ENCODE results near the gene STK32C.

The STK32C gene

DNA sequence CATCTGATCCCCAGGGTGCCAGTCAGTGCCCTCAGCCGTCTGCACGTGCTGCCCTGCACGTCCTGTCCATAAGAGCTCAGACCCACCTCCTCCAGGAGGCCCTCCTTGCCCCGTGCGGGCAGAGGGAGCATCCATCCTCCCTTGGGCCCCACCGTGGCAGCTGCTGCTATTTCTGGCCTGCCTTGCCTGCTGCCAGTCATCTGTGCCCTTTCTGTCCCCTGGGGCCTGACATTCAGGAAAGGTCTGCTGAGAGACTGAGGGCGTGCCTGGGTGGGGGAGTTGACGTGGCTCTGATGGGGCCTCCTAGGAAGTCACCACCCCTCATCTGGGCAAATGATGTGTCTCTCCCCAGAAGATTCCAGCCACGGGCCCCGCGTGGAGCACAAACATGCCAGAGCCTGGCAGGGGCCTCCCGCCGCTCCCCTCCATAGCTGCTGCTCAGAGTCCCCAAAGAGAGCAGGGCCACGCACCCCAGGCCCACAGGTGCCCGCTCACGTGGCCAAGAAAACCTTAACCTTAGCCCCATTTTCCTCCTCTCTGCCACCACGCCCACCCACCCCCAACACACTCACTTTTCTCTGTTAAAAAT, 99.2 kb downstream of the STK32C start:
- DNase-seq (ENCODE audit: low read depth, low spot score) = no peak
- H3K36me3 ChIP-seq (ENCODE audit: insufficient read depth, insufficient read length, low read length) = no peaks in the 10 kb centered on the region
- H3K4me3 ChIP-seq (ENCODE audit: insufficient read length, low read depth) = no peak overlapping the region
- TF ChIP-seq YY1 (IDR thresholded peaks at IDR 0.05; ENCODE audit: insufficient read depth, insufficient read length) = no peak
- TF ChIP-seq SUZ12 (IDR thresholded peaks at IDR 0.05; ENCODE audit: extremely low read depth, insufficient read depth, insufficient read length) = no peak
- no peak for TF ChIP-seq ZNF274 (IDR thresholded peaks at IDR 0.05; ENCODE audit: low read depth, low read length)
- H3K27me3 ChIP-seq (ENCODE audit: insufficient read depth, insufficient read length) = no peaks in the 10 kb centered on the region
- H3K4me1 ChIP-seq (ENCODE audit: insufficient read depth, insufficient read length) = peaks cover 3% of the 10 kb centered on the region
- H3K9ac ChIP-seq (ENCODE audit: insufficient read length, low read depth) = no peak overlapping the region
- H3K9me3 ChIP-seq (ENCODE audit: insufficient read depth, low read length) = no peaks in the 10 kb centered on the region

DNA sequence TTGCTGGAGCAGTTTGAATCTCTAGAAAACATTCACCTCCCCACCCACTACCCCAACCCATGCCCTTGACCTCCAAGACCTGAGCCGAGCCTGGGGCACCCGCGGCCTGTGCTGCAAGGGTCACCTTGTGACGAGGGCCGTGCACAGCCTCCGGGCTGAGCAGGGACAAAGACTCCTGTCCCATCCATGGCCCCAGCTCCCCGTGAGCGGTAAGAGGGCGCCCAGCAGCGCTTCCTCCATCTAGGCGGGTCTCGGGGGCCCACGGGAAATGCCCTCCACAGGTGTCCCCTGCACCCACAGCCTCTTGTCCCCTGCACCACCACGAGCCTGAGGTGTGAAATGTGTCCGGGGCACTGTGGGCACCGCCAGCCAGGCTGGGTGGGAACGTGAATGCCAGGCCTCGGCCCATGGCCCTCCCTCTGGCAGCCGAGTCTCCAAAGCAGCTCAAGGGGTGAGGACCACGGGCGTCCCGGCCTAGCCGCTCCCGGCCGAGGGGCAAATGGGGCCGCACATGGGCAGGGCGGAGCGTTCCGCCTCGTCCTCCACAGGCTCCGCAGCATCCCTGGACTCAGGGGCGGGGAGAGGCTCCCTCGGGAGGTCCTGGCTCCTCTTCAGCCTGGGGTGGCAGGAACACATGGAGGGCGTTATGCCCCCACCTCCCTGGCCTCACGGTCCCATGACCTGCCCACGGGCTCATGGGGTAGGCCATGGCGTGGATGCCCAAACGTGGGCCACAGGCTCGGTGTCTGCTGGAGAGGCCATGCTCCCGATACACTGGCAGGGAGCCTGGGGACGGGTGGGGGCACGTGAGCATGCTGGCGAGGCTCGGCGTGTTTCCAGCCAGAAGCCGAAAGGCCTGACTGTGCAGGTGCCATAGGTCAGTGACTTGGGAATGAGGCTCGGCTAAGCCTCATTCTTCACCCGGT, 100.0 kb downstream of the STK32C start:
- DNase-seq (ENCODE audit: low read depth, low spot score) = no peak
- Histone ChIP-seq H3K9me3 (ENCODE audit: insufficient read depth, low read length) (no peaks in the 10 kb centered on the region), H3K27me3 (ENCODE audit: insufficient read depth, insufficient read length) (no peaks in the 10 kb centered on the region), H3K4me1 (ENCODE audit: insufficient read depth, insufficient read length) (peaks cover 3% of the 10 kb centered on the region), H3K36me3 (ENCODE audit: insufficient read depth, insufficient read length, low read length) (no peaks in the 10 kb centered on the region), H3K4me3 (ENCODE audit: insufficient read length, low read depth) (no peak overlapping the region), H3K9ac (ENCODE audit: insufficient read length, low read depth) (no peak overlapping the region)
- TF ChIP-seq ZNF274 (IDR thresholded peaks at IDR 0.05; ENCODE audit: low read depth, low read length) = no peak
- TF ChIP-seq SUZ12 (IDR thresholded peaks at IDR 0.05; ENCODE audit: extremely low read depth, insufficient read depth, insufficient read length) = no peak
- TF ChIP-seq YY1 (IDR thresholded peaks at IDR 0.05; ENCODE audit: insufficient read depth, insufficient read length) = no peak

DNA sequence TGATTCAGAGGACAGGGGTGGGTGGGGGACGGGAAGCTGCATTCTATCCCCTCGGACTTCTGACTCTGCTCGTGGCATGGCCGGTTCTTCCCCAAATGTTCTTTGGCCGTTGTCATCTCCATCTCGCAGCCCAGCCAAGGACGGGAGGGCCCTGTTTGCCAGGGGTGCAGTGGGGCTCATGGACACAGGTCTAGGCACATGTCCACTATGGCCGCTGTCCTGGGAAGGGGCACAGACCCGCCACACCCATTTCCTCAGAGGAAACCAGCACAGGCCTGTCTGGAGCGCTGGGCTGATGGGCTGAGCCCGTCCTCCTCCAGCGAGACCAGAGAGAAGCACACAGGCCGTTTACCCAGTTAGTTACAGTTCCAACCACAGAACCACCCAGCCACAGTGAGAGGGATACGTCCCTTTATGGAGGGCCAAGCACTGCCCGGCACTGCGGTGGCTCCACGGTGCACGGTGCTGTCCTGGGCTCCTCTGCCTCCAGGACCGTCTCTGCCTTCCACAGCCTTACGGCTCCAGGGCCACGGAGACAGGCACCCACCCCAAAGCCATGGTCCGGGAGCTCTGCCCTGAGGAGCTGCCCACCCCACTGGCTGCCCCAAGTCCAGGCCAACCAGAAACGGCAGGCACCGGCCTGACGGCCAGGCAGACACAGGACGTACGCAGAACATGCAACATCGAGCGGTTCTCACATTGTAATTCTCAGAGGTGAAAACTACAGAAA, 100.8 kb downstream of the STK32C start:
- Histone ChIP-seq H3K9me3 (ENCODE audit: insufficient read depth, low read length) (no peaks in the 10 kb centered on the region), H3K27me3 (ENCODE audit: insufficient read depth, insufficient read length) (no peaks in the 10 kb centered on the region), H3K4me3 (ENCODE audit: insufficient read length, low read depth) (no peak overlapping the region), H3K4me1 (ENCODE audit: insufficient read depth, insufficient read length) (peaks cover 3% of the 10 kb centered on the region), H3K9ac (ENCODE audit: insufficient read length, low read depth) (no peak overlapping the region), H3K36me3 (ENCODE audit: insufficient read depth, insufficient read length, low read length) (no peaks in the 10 kb centered on the region)
- no peak for TF ChIP-seq ZNF274 (IDR thresholded peaks at IDR 0.05; ENCODE audit: low read depth, low read length)
- TF ChIP-seq SUZ12 (IDR thresholded peaks at IDR 0.05; ENCODE audit: extremely low read depth, insufficient read depth, insufficient read length) = no peak
- no peak for TF ChIP-seq YY1 (IDR thresholded peaks at IDR 0.05; ENCODE audit: insufficient read depth, insufficient read length)
- no peak for DNase-seq (ENCODE audit: low read depth, low spot score)

DNA sequence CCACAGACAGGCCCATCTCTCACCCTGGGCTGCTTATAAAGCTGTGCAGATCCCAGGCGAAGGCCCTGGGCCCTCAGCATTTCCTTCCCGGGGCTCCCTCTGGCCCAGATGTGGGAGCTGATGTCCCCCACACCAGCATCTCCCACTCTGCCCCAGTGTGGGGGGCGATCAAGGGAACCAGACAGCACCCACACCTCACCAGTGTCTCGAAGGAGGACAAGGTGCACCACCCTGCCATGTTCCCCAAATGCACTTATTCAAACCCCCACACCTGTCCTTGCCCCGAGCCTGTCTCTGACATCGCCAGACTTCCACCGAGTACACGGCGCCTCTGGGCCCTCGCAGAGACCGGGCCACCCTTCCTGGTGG, 101.4 kb downstream of the STK32C start:
- no peak overlapping the region for H3K9ac ChIP-seq (ENCODE audit: insufficient read length, low read depth)
- H3K36me3 ChIP-seq (ENCODE audit: insufficient read depth, insufficient read length, low read length) = no peaks in the 10 kb centered on the region
- TF ChIP-seq ZNF274 (IDR thresholded peaks at IDR 0.05; ENCODE audit: low read depth, low read length) = no peak
- TF ChIP-seq YY1 (IDR thresholded peaks at IDR 0.05; ENCODE audit: insufficient read depth, insufficient read length) = no peak
- H3K9me3 ChIP-seq (ENCODE audit: insufficient read depth, low read length) = no peaks in the 10 kb centered on the region
- no peak for DNase-seq (ENCODE audit: low read depth, low spot score)
- H3K4me1 ChIP-seq (ENCODE audit: insufficient read depth, insufficient read length) = peaks cover 3% of the 10 kb centered on the region
- no peak overlapping the region for H3K4me3 ChIP-seq (ENCODE audit: insufficient read length, low read depth)
- no peaks in the 10 kb centered on the region for H3K27me3 ChIP-seq (ENCODE audit: insufficient read depth, insufficient read length)

DNA sequence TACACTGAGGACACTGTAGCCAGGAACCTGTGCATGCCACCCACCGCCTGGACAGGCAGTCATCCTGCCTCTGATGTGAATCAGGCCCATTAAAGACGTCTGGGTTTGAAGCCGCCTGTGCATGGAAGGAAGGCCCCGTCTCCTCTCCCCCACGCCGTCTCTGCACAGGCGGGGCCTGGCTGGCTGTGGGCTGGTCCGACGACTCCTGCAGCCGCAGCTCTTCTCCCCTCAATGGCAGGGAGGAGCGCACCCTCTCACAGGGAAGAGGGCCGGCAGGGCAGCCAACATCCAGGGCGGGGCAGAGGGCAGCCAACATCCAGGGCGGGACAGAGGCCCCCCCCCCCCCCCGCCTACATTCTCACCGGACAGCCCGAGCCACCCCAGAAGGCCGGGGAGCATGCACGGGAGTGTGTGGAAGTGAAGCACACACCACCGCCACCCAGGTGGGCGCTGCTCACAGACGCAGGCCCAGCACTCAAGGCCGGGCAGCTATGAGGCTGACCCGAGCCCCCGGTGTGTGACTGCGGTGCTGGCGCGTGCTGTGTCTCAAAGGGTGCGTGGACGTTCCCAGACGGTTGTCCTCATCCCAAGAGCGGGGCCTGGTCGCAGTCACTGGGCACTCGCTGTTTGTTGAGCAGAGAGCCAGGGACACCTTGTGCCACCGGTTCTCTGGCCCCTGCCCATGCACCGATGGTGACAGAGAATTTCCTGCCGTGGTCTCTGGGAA, 101.9 kb downstream of the STK32C start:
- H3K9ac ChIP-seq (ENCODE audit: insufficient read length, low read depth) = no peak overlapping the region

DNA sequence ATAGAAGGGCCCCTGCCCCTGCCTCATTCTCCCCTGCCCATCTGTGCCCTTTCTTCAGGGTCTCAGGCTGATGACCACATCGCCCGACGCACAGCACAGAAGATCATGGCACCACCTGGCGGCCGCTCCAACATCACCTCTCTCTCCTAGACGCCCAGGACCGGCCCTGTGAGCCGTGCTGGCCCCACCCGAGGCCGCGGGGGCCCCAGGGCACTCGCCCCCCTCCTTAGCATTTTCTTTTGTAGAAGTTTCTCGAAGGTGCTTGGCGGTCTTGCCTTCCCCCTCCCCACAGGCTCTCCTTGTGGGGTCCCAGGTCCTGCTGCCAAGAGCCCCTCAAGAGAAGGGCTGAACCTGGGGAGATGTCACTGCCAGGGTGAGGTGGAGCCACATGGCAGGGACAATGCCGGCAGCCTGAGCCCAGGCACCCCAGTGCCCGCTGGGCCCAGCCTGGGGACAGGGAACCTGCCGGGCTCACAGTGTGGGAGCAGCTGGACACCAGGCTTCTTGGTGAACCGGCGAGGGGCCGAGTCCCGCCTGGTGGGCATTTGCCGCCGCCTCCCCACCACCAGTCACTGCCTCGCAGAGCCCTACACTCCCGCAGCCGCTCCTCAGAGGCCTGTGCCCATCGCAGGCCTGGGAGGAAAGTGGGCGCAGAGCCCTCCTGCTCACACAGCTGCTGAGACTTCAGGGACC, 102.8 kb downstream of the STK32C start:
- Histone ChIP-seq H3K36me3 (ENCODE audit: insufficient read depth, insufficient read length, low read length) (no peaks in the 10 kb centered on the region), H3K27me3 (ENCODE audit: insufficient read depth, insufficient read length) (no peaks in the 10 kb centered on the region), H3K9ac (ENCODE audit: insufficient read length, low read depth) (no peak overlapping the region), H3K9me3 (ENCODE audit: insufficient read depth, low read length) (no peaks in the 10 kb centered on the region), H3K4me1 (ENCODE audit: insufficient read depth, insufficient read length) (peaks cover 3% of the 10 kb centered on the region), H3K4me3 (ENCODE audit: insufficient read length, low read depth) (no peak overlapping the region)
- TF ChIP-seq ZNF274 (IDR thresholded peaks at IDR 0.05; ENCODE audit: low read depth, low read length) (no peak), YY1 (IDR thresholded peaks at IDR 0.05; ENCODE audit: insufficient read depth, insufficient read length) (no peak), SUZ12 (IDR thresholded peaks at IDR 0.05; ENCODE audit: extremely low read depth, insufficient read depth, insufficient read length) (no peak)
- DNase-seq (ENCODE audit: low read depth, low spot score) = no peak

More for the DNA sequence above, 101.9 kb downstream of the STK32C start:
- Histone ChIP-seq H3K4me1 (ENCODE audit: insufficient read depth, insufficient read length) (peaks cover 3% of the 10 kb centered on the region), H3K4me3 (ENCODE audit: insufficient read length, low read depth) (no peak overlapping the region), H3K9me3 (ENCODE audit: insufficient read depth, low read length) (no peaks in the 10 kb centered on the region), H3K36me3 (ENCODE audit: insufficient read depth, insufficient read length, low read length) (no peaks in the 10 kb centered on the region), H3K27me3 (ENCODE audit: insufficient read depth, insufficient read length) (no peaks in the 10 kb centered on the region)
- TF ChIP-seq YY1 (IDR thresholded peaks at IDR 0.05; ENCODE audit: insufficient read depth, insufficient read length) = no peak
- no peak for TF ChIP-seq SUZ12 (IDR thresholded peaks at IDR 0.05; ENCODE audit: extremely low read depth, insufficient read depth, insufficient read length)
- no peak for TF ChIP-seq ZNF274 (IDR thresholded peaks at IDR 0.05; ENCODE audit: low read depth, low read length)
- DNase-seq (ENCODE audit: low read depth, low spot score) = no peak
